Measurements from ENCODE around the gene OR2T6.

The OR2T6 gene

GRCh38 chr1:248417854-248418253, 42.3 kb downstream of the OR2T6 start:
- no peak for TF ChIP-seq FOXM1 (IDR thresholded peaks at IDR 0.05; ENCODE audit: borderline replicate concordance, low read depth)
- TF ChIP-seq TCF12 (IDR thresholded peaks at IDR 0.05; ENCODE audit: low read depth) = no peak
- TF ChIP-seq NFIC (IDR thresholded peaks at IDR 0.05) = no peak
- no peak for TF ChIP-seq ZBTB7A (IDR thresholded peaks at IDR 0.05; ENCODE audit: low read depth)
- no peak for TF ChIP-seq USF1 (IDR thresholded peaks at IDR 0.05)
- TF ChIP-seq TAF1 (IDR thresholded peaks at IDR 0.05; ENCODE audit: low read depth) = no peak
- no peak for TF ChIP-seq CEBPB (IDR thresholded peaks at IDR 0.05)
- TF ChIP-seq CREB1 (IDR thresholded peaks at IDR 0.05; ENCODE audit: low read depth) = no peak
- no peak for TF ChIP-seq RAD21 (IDR thresholded peaks at IDR 0.05; ENCODE audit: low read depth)
- TF ChIP-seq MAX (IDR thresholded peaks at IDR 0.05) = no peak
- no peak for TF ChIP-seq YY1 (IDR thresholded peaks at IDR 0.05; ENCODE audit: low read depth)
- no peak for TF ChIP-seq REST (IDR thresholded peaks at IDR 0.05; ENCODE audit: low read depth)
- no peak for TF ChIP-seq TEAD4 (IDR thresholded peaks at IDR 0.05)
- TF ChIP-seq EP300 (IDR thresholded peaks at IDR 0.05; ENCODE audit: borderline replicate concordance) = no peak

GRCh38 chr1:248421384-248421783, 45.8 kb downstream of the OR2T6 start:
- TF ChIP-seq MAX (IDR thresholded peaks at IDR 0.05) = no peak
- no peak for TF ChIP-seq CREB1 (IDR thresholded peaks at IDR 0.05; ENCODE audit: low read depth)
- no peak for TF ChIP-seq NFIC (IDR thresholded peaks at IDR 0.05)
- TF ChIP-seq FOXM1 (IDR thresholded peaks at IDR 0.05; ENCODE audit: borderline replicate concordance, low read depth) = no peak
- no peak for TF ChIP-seq YY1 (IDR thresholded peaks at IDR 0.05; ENCODE audit: low read depth)
- no peak for TF ChIP-seq USF1 (IDR thresholded peaks at IDR 0.05)
- no peak for TF ChIP-seq EP300 (IDR thresholded peaks at IDR 0.05; ENCODE audit: borderline replicate concordance)
- no peak for TF ChIP-seq TEAD4 (IDR thresholded peaks at IDR 0.05)
- no peak for TF ChIP-seq RAD21 (IDR thresholded peaks at IDR 0.05; ENCODE audit: low read depth)
- TF ChIP-seq CEBPB (IDR thresholded peaks at IDR 0.05) = no peak
- no peak for TF ChIP-seq TAF1 (IDR thresholded peaks at IDR 0.05; ENCODE audit: low read depth)
- no peak for TF ChIP-seq ZBTB7A (IDR thresholded peaks at IDR 0.05; ENCODE audit: low read depth)
- TF ChIP-seq TCF12 (IDR thresholded peaks at IDR 0.05; ENCODE audit: low read depth) = no peak
- TF ChIP-seq REST (IDR thresholded peaks at IDR 0.05; ENCODE audit: low read depth) = no peak
- no peak for TF ChIP-seq EGR1 (IDR thresholded peaks at IDR 0.05)

Measured in Ishikawa (cell line).